HepG2 (cell line): ENCODE measurements around the gene GPHN. TPM values are rescaled to one million over a fixed set of nuclear protein-coding genes. Genes with fewer than 3 reads are reported as not detected.
A peak's percentile ranks its signal among the peaks of the same experiment; 100 is the strongest.

Source experiments
- FOSL2 ChIP-seq: sonication (generic); formaldehyde crosslinking; IDR thresholded peaks from 2 replicates; pipeline ENCODE4 v1.4.0; 2020; ENCODE audit warnings: missing genetic modification reagents
- HNF4A ChIP-seq: sonication (generic); formaldehyde crosslinking; IDR thresholded peaks from 2 replicates; pipeline ENCODE4 v1.4.0; 2020; ENCODE audit warnings: missing genetic modification reagents
- MBNL3 ChIP-seq: fragments of 250-450 bp; sonication (Bioruptor Pico); conservative IDR thresholded peaks from 2 replicates; pipeline ENCODE4 v1.8.0; 2022; ENCODE audit warnings: mild to moderate bottlenecking, inconsistent platforms
- NCOA2 ChIP-seq: sonication (generic); formaldehyde crosslinking; IDR thresholded peaks from 2 replicates; pipeline ENCODE4 v1.8.0; 2022; ENCODE audit warnings: inconsistent platforms
- NFATC3 ChIP-seq: sonication (generic); formaldehyde crosslinking; IDR thresholded peaks from 2 replicates; pipeline ENCODE4 v1.5.1; 2020; ENCODE audit warnings: mild to moderate bottlenecking, missing genetic modification reagents
- NFRKB ChIP-seq: fragments of 450-650 bp; IDR thresholded peaks from 2 replicates; pipeline ENCODE4 v1.6.1; 2017
- PHF8 ChIP-seq: sonication (generic); formaldehyde crosslinking; IDR thresholded peaks from 2 replicates; pipeline ENCODE4 v1.5.0; 2020; ENCODE audit warnings: missing genetic modification reagents
- ZC3H4 ChIP-seq: sonication (generic); formaldehyde crosslinking; IDR thresholded peaks from 2 replicates; pipeline ENCODE4 v1.4.0; 2020; ENCODE audit warnings: missing genetic modification reagents, borderline replicate concordance
- ZNF124 ChIP-seq: sonication (generic); formaldehyde crosslinking; IDR thresholded peaks from 2 replicates; pipeline ENCODE4 v1.4.0; 2020; ENCODE audit warnings: missing genetic modification reagents
- ZNF263 ChIP-seq: sonication (generic); formaldehyde crosslinking; IDR thresholded peaks from 2 replicates; pipeline ENCODE4 v1.4.0; 2020; ENCODE audit warnings: missing genetic modification reagents
- ZNF326 ChIP-seq: sonication (generic); formaldehyde crosslinking; IDR thresholded peaks from 2 replicates; pipeline ENCODE4 v1.4.0; 2020; ENCODE audit warnings: missing genetic modification reagents, borderline replicate concordance
- ZNF335 ChIP-seq: sonication (generic); formaldehyde crosslinking; IDR thresholded peaks from 2 replicates; pipeline ENCODE4 v1.4.0; 2020; ENCODE audit warnings: missing genetic modification reagents
- ZNF530 ChIP-seq: sonication (generic); formaldehyde crosslinking; IDR thresholded peaks from 2 replicates; pipeline ENCODE4 v1.5.0; 2020; ENCODE audit warnings: low read depth, mild to moderate bottlenecking, missing genetic modification reagents
- ZNF616 ChIP-seq: sonication (generic); formaldehyde crosslinking; IDR thresholded peaks from 2 replicates; pipeline ENCODE4 v1.5.0; 2020; ENCODE audit warnings: low read depth, mild to moderate bottlenecking, missing genetic modification reagents
- ZNF768 ChIP-seq: sonication (generic); formaldehyde crosslinking; IDR thresholded peaks from 2 replicates; pipeline ENCODE4 v1.4.0; 2020; ENCODE audit warnings: missing genetic modification reagents
- polyA plus RNA-seq, 8 experiments: library from polyadenylated mRNA; depleted of rRNA in 3 of 8; stranded (reverse) in 7 of 8; unstranded in 1 of 8; fragments of >200 nt; fragmentation: Illumina TruSeq in 4 of 8; extraction: Trizol in 4 of 8; gene quantifications; 2 replicates each; pipeline versions ENCODE4 v1.2.1 to v1.2.3, GENCODE V29; 2011 to 2016; ENCODE audit warnings: low read depth in 4 of 8, missing spikeins in 1 of 8, mixed read lengths in 1 of 8; ENCODE audit not compliant: insufficient read depth in 1 of 8
- total RNA-seq, 5 experiments: library from RNA; depleted of rRNA; stranded (reverse); fragments of >200 nt; fragmentation: Illumina TruSeq; extraction: Trizol; gene quantifications; 2 replicates each; pipeline ENCODE4 v1.2.3, GENCODE V29; 2016; ENCODE audit warnings: low read depth in 1 of 5
- TF ChIP-seq, protein P1 (sequence below): IDR thresholded peaks from 2 replicates; pipeline ENCODE4 v1.4.0; 2020; ENCODE audit warnings: mild to moderate bottlenecking, missing genetic modification reagents
- TF ChIP-seq, protein P2 (sequence below): sonication (generic); formaldehyde crosslinking; IDR thresholded peaks from 2 replicates; pipeline ENCODE4 v1.8.0; 2022; ENCODE audit warnings: missing genetic modification reagents, low read depth, mild to moderate bottlenecking, borderline replicate concordance
- TF ChIP-seq, protein P3 (sequence below): sonication (generic); formaldehyde crosslinking; conservative IDR thresholded peaks from 2 replicates; pipeline ENCODE4 v1.4.0; 2020; ENCODE audit warnings: mild to moderate bottlenecking, missing genetic modification reagents, moderate library complexity

GPHN gene
- total and polyA plus RNA-seq, 2 of the 13 experiments (the other 11 are each of a cell fraction or from before 2014, with no cell fraction given): 12.7 to 19.2 TPM

DNA sequence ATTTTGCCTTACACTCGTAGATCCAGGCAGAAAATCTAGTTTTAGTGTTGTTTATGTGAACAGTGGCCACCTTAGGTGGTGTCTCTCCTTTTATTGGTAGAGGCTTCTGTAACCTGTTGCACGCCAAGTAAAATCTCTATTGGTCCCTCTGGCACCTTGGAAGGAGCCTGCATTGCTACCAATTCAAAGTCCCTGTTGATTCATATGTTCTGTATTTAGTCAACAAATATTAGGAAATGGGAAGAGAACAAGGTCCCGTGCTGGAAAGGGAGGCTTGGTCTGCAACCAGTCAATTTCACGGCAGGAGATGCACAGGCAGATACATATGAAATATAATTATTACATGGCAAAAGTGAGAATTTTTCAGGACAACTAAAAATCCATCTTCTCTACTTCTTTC, 6.4 kb upstream of the GPHN start (continued):
- TF ChIP-seq FOSL2 (CRISPR knock-in tag) (0 out of 2 replicates have a peak, but pooled peaks have one; percentile 24), NFATC3 (CRISPR knock-in tag) (no peak), NFRKB (no peak), MBNL3 (no peak), ZNF768 (CRISPR knock-in tag) (no peak), ZNF530 (no peak), ZNF335 (CRISPR knock-in tag) (no peak), ZNF124 (CRISPR knock-in tag) (no peak), NCOA2 (CRISPR knock-in tag) (no peak), PHF8 (CRISPR knock-in tag) (no peak), ZNF326 (CRISPR knock-in tag) (no peak), HNF4A (peak; percentile 64), ZNF616 (CRISPR knock-in tag) (no peak), ZC3H4 (CRISPR knock-in tag) (no peak), ZNF263 (CRISPR knock-in tag) (no peak)
- TF ChIP-seq, protein P1, sequence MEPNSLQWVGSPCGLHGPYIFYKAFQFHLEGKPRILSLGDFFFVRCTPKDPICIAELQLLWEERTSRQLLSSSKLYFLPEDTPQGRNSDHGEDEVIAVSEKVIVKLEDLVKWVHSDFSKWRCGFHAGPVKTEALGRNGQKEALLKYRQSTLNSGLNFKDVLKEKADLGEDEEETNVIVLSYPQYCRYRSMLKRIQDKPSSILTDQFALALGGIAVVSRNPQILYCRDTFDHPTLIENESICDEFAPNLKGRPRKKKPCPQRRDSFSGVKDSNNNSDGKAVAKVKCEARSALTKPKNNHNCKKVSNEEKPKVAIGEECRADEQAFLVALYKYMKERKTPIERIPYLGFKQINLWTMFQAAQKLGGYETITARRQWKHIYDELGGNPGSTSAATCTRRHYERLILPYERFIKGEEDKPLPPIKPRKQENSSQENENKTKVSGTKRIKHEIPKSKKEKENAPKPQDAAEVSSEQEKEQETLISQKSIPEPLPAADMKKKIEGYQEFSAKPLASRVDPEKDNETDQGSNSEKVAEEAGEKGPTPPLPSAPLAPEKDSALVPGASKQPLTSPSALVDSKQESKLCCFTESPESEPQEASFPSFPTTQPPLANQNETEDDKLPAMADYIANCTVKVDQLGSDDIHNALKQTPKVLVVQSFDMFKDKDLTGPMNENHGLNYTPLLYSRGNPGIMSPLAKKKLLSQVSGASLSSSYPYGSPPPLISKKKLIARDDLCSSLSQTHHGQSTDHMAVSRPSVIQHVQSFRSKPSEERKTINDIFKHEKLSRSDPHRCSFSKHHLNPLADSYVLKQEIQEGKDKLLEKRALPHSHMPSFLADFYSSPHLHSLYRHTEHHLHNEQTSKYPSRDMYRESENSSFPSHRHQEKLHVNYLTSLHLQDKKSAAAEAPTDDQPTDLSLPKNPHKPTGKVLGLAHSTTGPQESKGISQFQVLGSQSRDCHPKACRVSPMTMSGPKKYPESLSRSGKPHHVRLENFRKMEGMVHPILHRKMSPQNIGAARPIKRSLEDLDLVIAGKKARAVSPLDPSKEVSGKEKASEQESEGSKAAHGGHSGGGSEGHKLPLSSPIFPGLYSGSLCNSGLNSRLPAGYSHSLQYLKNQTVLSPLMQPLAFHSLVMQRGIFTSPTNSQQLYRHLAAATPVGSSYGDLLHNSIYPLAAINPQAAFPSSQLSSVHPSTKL (CRISPR knock-in tag): no peak
- TF ChIP-seq, protein P2, sequence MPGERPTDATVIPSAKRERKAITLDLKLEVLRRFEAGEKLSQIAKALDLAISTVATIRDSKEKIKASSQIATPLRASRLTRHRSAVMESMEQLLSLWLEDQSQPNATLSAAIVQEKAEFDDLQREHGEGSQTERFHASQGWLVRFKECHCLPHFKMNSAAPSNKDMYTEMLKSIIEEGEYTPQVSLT: no peak
- TF ChIP-seq, protein P3, sequence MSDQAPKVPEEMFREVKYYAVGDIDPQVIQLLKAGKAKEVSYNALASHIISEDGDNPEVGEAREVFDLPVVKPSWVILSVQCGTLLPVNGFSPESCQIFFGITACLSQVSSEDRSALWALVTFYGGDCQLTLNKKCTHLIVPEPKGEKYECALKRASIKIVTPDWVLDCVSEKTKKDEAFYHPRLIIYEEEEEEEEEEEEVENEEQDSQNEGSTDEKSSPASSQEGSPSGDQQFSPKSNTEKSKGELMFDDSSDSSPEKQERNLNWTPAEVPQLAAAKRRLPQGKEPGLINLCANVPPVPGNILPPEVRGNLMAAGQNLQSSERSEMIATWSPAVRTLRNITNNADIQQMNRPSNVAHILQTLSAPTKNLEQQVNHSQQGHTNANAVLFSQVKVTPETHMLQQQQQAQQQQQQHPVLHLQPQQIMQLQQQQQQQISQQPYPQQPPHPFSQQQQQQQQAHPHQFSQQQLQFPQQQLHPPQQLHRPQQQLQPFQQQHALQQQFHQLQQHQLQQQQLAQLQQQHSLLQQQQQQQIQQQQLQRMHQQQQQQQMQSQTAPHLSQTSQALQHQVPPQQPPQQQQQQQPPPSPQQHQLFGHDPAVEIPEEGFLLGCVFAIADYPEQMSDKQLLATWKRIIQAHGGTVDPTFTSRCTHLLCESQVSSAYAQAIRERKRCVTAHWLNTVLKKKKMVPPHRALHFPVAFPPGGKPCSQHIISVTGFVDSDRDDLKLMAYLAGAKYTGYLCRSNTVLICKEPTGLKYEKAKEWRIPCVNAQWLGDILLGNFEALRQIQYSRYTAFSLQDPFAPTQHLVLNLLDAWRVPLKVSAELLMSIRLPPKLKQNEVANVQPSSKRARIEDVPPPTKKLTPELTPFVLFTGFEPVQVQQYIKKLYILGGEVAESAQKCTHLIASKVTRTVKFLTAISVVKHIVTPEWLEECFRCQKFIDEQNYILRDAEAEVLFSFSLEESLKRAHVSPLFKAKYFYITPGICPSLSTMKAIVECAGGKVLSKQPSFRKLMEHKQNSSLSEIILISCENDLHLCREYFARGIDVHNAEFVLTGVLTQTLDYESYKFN (CRISPR knock-in tag): peak; percentile 32; the same call in 1 of the 2 replicates
